Sigmoid colon (tissue), 7 donors: ENCODE results near the gene ROR1. TPM values are rescaled to one million over a fixed set of nuclear protein-coding genes. Genes with fewer than 3 reads are reported as not detected.

Source experiments
- DNase-seq: peaks from one replicate; pipeline ENCODE4 v3.0.0-alpha.2; 2019
- H3K27ac ChIP-seq, 4 donors: fragments of 200-600 bp; sonication (generic); one replicate each; pipeline ENCODE4 v1.5.1; 2016 to 2019; ENCODE audit warnings: mild to moderate bottlenecking in 1 of 4
- H3K27me3 ChIP-seq, 3 donors: fragments of 200-600 bp; sonication (generic); one replicate each; pipeline ENCODE4 v1.5.1; 2019; ENCODE audit warnings: mild to moderate bottlenecking in 1 of 3
- H3K36me3 ChIP-seq, 4 donors: fragments of 200-600 bp; sonication (generic); one replicate each; pipeline ENCODE4 v1.5.1; 2016 to 2019
- H3K4me1 ChIP-seq, 4 donors: fragments of 200-600 bp; sonication (generic); one replicate each; pipeline ENCODE4 v1.5.1; 2017 to 2019
- H3K4me3 ChIP-seq, 4 donors: fragments of 200-600 bp; sonication (generic); one replicate each; pipeline ENCODE4 v1.5.1; 2017 to 2019; ENCODE audit warnings: mild to moderate bottlenecking in 2 of 4, moderate library complexity in 1 of 4
- H3K9me3 ChIP-seq, 4 donors: fragments of 200-600 bp in 3 of 4; sonication (generic) in 3 of 4; one replicate each; pipeline versions ENCODE4 v1.5.1 to v1.6.1; 2013 to 2019
- CTCF ChIP-seq, 4 experiments: fragments of 450-650 bp in 3 of 4; fragments of 200-600 bp in 1 of 4; IDR thresholded peaks; one replicate each; pipeline ENCODE4 v1.5.1; 2016 to 2019; ENCODE audit warnings: antibody characterized with exemption in 4 of 4, mild to moderate bottlenecking in 3 of 4, moderate library complexity in 2 of 4
- EP300 ChIP-seq, 4 donors: sonication (generic); formaldehyde crosslinking; IDR thresholded peaks; one replicate each; pipeline ENCODE4 v1.6.1; 2017; ENCODE audit warnings: antibody characterized with exemption in 4 of 4
- POLR2A ChIP-seq, 2 donors: fragments of 450-650 bp; IDR thresholded peaks; one replicate each; pipeline ENCODE4 v1.6.1; 2016; ENCODE audit warnings: antibody characterized with exemption in 2 of 2, mild to moderate bottlenecking in 2 of 2, moderate library complexity in 2 of 2
- POLR2AphosphoS5 ChIP-seq, 4 donors: sonication (generic); formaldehyde crosslinking; IDR thresholded peaks; one replicate each; pipeline ENCODE4 v1.6.1; 2017; ENCODE audit warnings: antibody characterized with exemption in 4 of 4
- WGBS, 2 donors: extraction: QIAGEN DNeasy Blood & Tissue Kit; methylation state at CpG; one replicate each; pipeline ENCODE4 v1.1.7; 2013; 5-methylcytosine and 5-hydroxymethylcytosine counted together
- intact Hi-C: fragments of 100-400 bp; cut with DNase I; formaldehyde crosslinking; loops from one replicate; pipeline ENCODE4 v1.15.1; 2023
- polyA plus RNA-seq, 3 donors: library from polyadenylated mRNA; stranded (reverse); fragments of 200-250 nt; gene quantifications; one replicate each; pipeline ENCODE4 v1.2.3, GENCODE V29; 2013
- total RNA-seq, 4 donors: library from RNA; depleted of rRNA; stranded (reverse); fragments of >200 nt; gene quantifications; one replicate each; pipeline ENCODE4 v1.1.0, GENCODE V29; 2016
- donor health status: healthy with polysubstance abuse.
- donor health status: Bipolar disorder and iron deficiency.
- donor health status: healthy.

The ROR1 gene
- total and polyA plus RNA-seq, 7 donors = under 0.01 to 37.1 (median 27.3) TPM

- Histone ChIP-seq H3K9me3 (no peaks in the 10 kb centered on the region), H3K36me3 (no peaks in the 10 kb centered on the region), H3K4me1 (peaks cover 0 to 7% (median 3%) of the 10 kb centered on the region in 4 donors), H3K27me3 (no peaks in the 10 kb centered on the region), H3K27ac (no peak overlapping the region), H3K4me3 (no peak overlapping the region)
- 63 to 78% methylated on average over 3 of the region's 3 CpGs for WGBS, 2 donors
- no peak for DNase-seq
- intact Hi-C loops = no loop called here
- no peak for TF ChIP-seq CTCF (IDR thresholded peaks at IDR 0.05)
- no peak for TF ChIP-seq EP300 (IDR thresholded peaks at IDR 0.05)
- TF ChIP-seq POLR2A (IDR thresholded peaks at IDR 0.05) = no peak
- no peak for TF ChIP-seq POLR2AphosphoS5 (IDR thresholded peaks at IDR 0.05)
Observed at GRCh38 chr1:64111787-64112186, 338.0 kb downstream of the ROR1 start.

DNA sequence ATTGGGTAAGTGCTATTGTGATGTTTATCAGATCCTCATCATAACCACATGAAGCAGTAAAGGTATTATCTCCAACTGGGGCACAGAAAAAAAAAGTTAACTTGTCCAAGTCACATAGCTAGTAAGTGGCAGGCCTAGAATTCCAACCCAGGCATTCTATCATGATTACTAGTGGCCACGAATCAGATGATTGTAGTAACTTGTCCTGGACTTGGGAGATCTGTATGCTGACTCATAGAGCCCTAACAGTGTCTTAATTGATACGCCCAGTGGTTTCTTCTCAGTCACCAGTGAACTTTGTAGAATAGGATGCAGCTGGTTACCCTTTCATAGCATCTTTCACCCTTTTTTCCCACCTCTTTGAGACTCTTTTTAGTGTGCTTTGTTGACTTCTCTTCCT is 338.5 kb downstream of the ROR1 start:
- TF ChIP-seq EP300 (IDR thresholded peaks at IDR 0.05) (no peak), POLR2AphosphoS5 (IDR thresholded peaks at IDR 0.05) (no peak), POLR2A (IDR thresholded peaks at IDR 0.05) (no peak), CTCF (IDR thresholded peaks at IDR 0.05) (no peak)
- Histone ChIP-seq H3K4me1 (peaks cover 0 to 7% (median 3%) of the 10 kb centered on the region in 4 donors), H3K4me3 (no peak overlapping the region), H3K27ac (no peak overlapping the region), H3K27me3 (no peaks in the 10 kb centered on the region), H3K36me3 (no peaks in the 10 kb centered on the region), H3K9me3 (no peaks in the 10 kb centered on the region)
- DNase-seq = no peak
- 80% methylated on average over 2 of the region's 2 CpGs for WGBS, 2 donors
- intact Hi-C loops = no loop called here

GRCh38 chr1:64114012-64114525 is 340.3 kb downstream of the ROR1 start:
- intact Hi-C loops = no loop called here
- TF ChIP-seq EP300 (IDR thresholded peaks at IDR 0.05) = no peak
- no peak for TF ChIP-seq CTCF (IDR thresholded peaks at IDR 0.05)
- no peak for TF ChIP-seq POLR2A (IDR thresholded peaks at IDR 0.05)
- TF ChIP-seq POLR2AphosphoS5 (IDR thresholded peaks at IDR 0.05) = no peak

GRCh38 chr1:64116537-64116936 is 342.7 kb downstream of the ROR1 start:
- Histone ChIP-seq H3K27ac (no peak overlapping the region), H3K4me1 (no peaks in the 10 kb centered on the region), H3K36me3 (no peaks in the 10 kb centered on the region), H3K4me3 (no peak overlapping the region), H3K27me3 (no peaks in the 10 kb centered on the region), H3K9me3 (no peaks in the 10 kb centered on the region)
- no peak for DNase-seq
- intact Hi-C loops = no loop called here
- 77% methylated on average over 5 of the region's 5 CpGs for WGBS, 2 donors
- TF ChIP-seq POLR2AphosphoS5 (IDR thresholded peaks at IDR 0.05) = no peak

More at GRCh38 chr1:64114012-64114525, 340.3 kb downstream of the ROR1 start:
- WGBS, 2 donors = 87 to 88% methylated on average over 5 of the region's 5 CpGs
- H3K27ac ChIP-seq = no peak overlapping the region
- H3K9me3 ChIP-seq = no peaks in the 10 kb centered on the region
- H3K4me1 ChIP-seq = no peaks in the 10 kb centered on the region
- no peaks in the 10 kb centered on the region for H3K36me3 ChIP-seq
- no peaks in the 10 kb centered on the region for H3K27me3 ChIP-seq
- DNase-seq = no peak
- no peak overlapping the region for H3K4me3 ChIP-seq

DNA sequence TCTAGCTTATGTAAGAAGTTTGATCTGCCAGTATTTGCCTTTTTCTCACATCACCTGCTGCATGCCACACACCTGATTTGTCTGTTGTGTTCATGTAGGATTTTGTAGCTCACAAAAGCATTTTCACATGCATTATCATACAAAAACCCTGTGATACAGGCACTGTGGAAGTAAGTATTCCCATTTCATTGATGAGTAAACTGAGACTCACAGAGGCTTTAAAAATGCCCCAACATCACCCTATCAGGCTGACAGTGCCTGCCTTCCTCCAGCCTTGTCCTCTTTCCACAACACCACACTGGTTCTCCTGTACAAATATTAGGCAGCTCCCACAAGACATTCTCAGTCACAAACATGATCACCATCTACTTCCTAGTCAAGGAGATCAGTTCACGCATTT is 343.7 kb downstream of the ROR1 start:
- TF ChIP-seq POLR2AphosphoS5 (IDR thresholded peaks at IDR 0.05) (no peak), EP300 (IDR thresholded peaks at IDR 0.05) (no peak), POLR2A (IDR thresholded peaks at IDR 0.05) (no peak)
- Histone ChIP-seq H3K27ac (no peak overlapping the region), H3K27me3 (no peaks in the 10 kb centered on the region), H3K4me1 (no peaks in the 10 kb centered on the region), H3K36me3 (no peaks in the 10 kb centered on the region), H3K4me3 (no peak overlapping the region), H3K9me3 (no peaks in the 10 kb centered on the region)
- WGBS, 2 donors = 97% methylated on average over 1 of the region's 1 CpG
- no peak for DNase-seq
- intact Hi-C loops = no loop called here
